ENCODE data around the gene PTPRN2. TPM values are rescaled to one million over a fixed set of nuclear protein-coding genes. Genes with fewer than 3 reads are reported as not detected.
"Not testable (repeated sequence)": the region's sequence is repeated elsewhere in the genome, so short reads cannot be mapped to it uniquely, and the experiment has no call there.

The PTPRN2 gene
- total RNA-seq, 1 donor from 2014 or later: 2.4 TPM

GRCh38 chr7:157699357-157700013 is 888.1 kb downstream of the PTPRN2 start:
- no peak for TF ChIP-seq CTCF (IDR thresholded peaks at IDR 0.05; ENCODE audit: insufficient read depth, low read length, poor library complexity, severe bottlenecking)
- no peaks in the 10 kb centered on the region for H3K27me3 ChIP-seq (ENCODE audit: control insufficient read depth, insufficient read depth, low read length)
- DNase-seq (ENCODE audit: low read depth): no peak

GRCh38 chr7:157697287-157697686 is 890.3 kb downstream of the PTPRN2 start:
- DNase-seq (ENCODE audit: low read depth); H3K4me3 ChIP-seq (ENCODE audit: low read depth, low read length); H3K36me3 ChIP-seq (ENCODE audit: control insufficient read depth, insufficient read depth, low read length): not testable (repeated sequence)
- peaks cover 19% of the 10 kb centered on the region for H3K27me3 ChIP-seq (ENCODE audit: control insufficient read depth, insufficient read depth, low read length)

More at GRCh38 chr7:157699357-157700013, 888.1 kb downstream of the PTPRN2 start:
- Histone ChIP-seq H3K36me3 (ENCODE audit: control insufficient read depth, insufficient read depth, low read length) (no peaks in the 10 kb centered on the region), H3K4me3 (ENCODE audit: low read depth, low read length) (no peak overlapping the region)

GRCh38 chr7:157695609-157696008 is 892.0 kb downstream of the PTPRN2 start:
- H3K4me3 ChIP-seq (ENCODE audit: low read depth, low read length); DNase-seq (ENCODE audit: low read depth); H3K36me3 ChIP-seq (ENCODE audit: control insufficient read depth, insufficient read depth, low read length): not testable (repeated sequence)
- peaks cover 32% of the 10 kb centered on the region for H3K27me3 ChIP-seq (ENCODE audit: control insufficient read depth, insufficient read depth, low read length)

- no peak for DNase-seq (ENCODE audit: low read depth)
- H3K27me3 ChIP-seq (ENCODE audit: control insufficient read depth, insufficient read depth, low read length): peaks cover 45% of the 10 kb centered on the region
- no peak for TF ChIP-seq CTCF (IDR thresholded peaks at IDR 0.05; ENCODE audit: insufficient read depth, low read length, poor library complexity, severe bottlenecking)
Measured at GRCh38 chr7:157694376-157694665, 893.3 kb downstream of the PTPRN2 start.

GRCh38 chr7:157693521-157694375 is 893.9 kb downstream of the PTPRN2 start:
- Histone ChIP-seq H3K36me3 (ENCODE audit: control insufficient read depth, insufficient read depth, low read length) (no peaks in the 10 kb centered on the region), H3K27me3 (ENCODE audit: control insufficient read depth, insufficient read depth, low read length) (peaks cover 51% of the 10 kb centered on the region), H3K4me3 (ENCODE audit: low read depth, low read length) (no peak overlapping the region)
- no peak for TF ChIP-seq CTCF (IDR thresholded peaks at IDR 0.05; ENCODE audit: insufficient read depth, low read length, poor library complexity, severe bottlenecking)
- DNase-seq (ENCODE audit: low read depth): no peak

More at GRCh38 chr7:157694376-157694665, 893.3 kb downstream of the PTPRN2 start:
- H3K36me3 ChIP-seq (ENCODE audit: control insufficient read depth, insufficient read depth, low read length): no peaks in the 10 kb centered on the region
- no peak overlapping the region for H3K4me3 ChIP-seq (ENCODE audit: low read depth, low read length)

GRCh38 chr7:157693071-157693520 is 894.5 kb downstream of the PTPRN2 start:
- no peak for TF ChIP-seq CTCF (IDR thresholded peaks at IDR 0.05; ENCODE audit: insufficient read depth, low read length, poor library complexity, severe bottlenecking)
- Histone ChIP-seq H3K4me3 (ENCODE audit: low read depth, low read length) (no peak overlapping the region), H3K36me3 (ENCODE audit: control insufficient read depth, insufficient read depth, low read length) (no peaks in the 10 kb centered on the region), H3K27me3 (ENCODE audit: control insufficient read depth, insufficient read depth, low read length) (peaks cover 57% of the 10 kb centered on the region)
- DNase-seq (ENCODE audit: low read depth): no peak

Data from kidney epithelial cell (primary cell).